K562 (cell line): ENCODE measurements around the gene MAST1. TPM values are rescaled to one million over a fixed set of nuclear protein-coding genes. Genes with fewer than 3 reads are reported as not detected.

Source experiments
- CBX3 ChIP-seq, 2 experiments: IDR thresholded peaks; 1 replicate in 1 of 2; 2 replicates in 1 of 2; pipeline ENCODE4 v1.6.1; 2012; ENCODE audit warnings: inconsistent platforms in 2 of 2, low read length in 2 of 2, borderline replicate concordance in 1 of 2, control low read depth in 1 of 2
- CEBPB ChIP-seq: fragments of 450-650 bp; IDR thresholded peaks from 2 replicates; pipeline ENCODE4 v1.6.1; 2016; ENCODE audit warnings: missing genetic modification characterization, missing compliant biosample characterization
- E2F4 ChIP-seq: sonication (generic); formaldehyde crosslinking; IDR thresholded peaks from 2 replicates; pipeline ENCODE4 v1.8.0; 2022; ENCODE audit warnings: mild to moderate bottlenecking, low read depth, missing genetic modification reagents
- HMG20B ChIP-seq: fragments of 250-450 bp; sonication (Bioruptor Pico); IDR thresholded peaks from 2 replicates; pipeline ENCODE4 v1.5.0; 2021; ENCODE audit warnings: mild to moderate bottlenecking
- HMGN3 ChIP-seq: IDR thresholded peaks from 2 replicates; pipeline ENCODE4 v1.6.1; 2011; ENCODE audit warnings: borderline replicate concordance, low read depth, mild to moderate bottlenecking, mixed read lengths, low read length; ENCODE audit not compliant: insufficient read length; ENCODE audit errors: extremely low read depth
- ILF3 ChIP-seq: fragments of 450-650 bp; IDR thresholded peaks from 2 replicates; pipeline ENCODE4 v1.6.1; 2018; ENCODE audit warnings: antibody characterized with exemption, mild to moderate bottlenecking, moderate library complexity, borderline replicate concordance
- IRF1 ChIP-seq: sonication (generic); formaldehyde crosslinking; IDR thresholded peaks from 2 replicates; pipeline ENCODE4 v1.8.0; 2022; ENCODE audit warnings: missing genetic modification reagents, mild to moderate bottlenecking, borderline replicate concordance
- LARP7 ChIP-seq: fragments of 450-650 bp; IDR thresholded peaks from 2 replicates; pipeline ENCODE4 v1.6.1; 2016
- MCM5 ChIP-seq: fragments of 450-650 bp; IDR thresholded peaks from 2 replicates; pipeline ENCODE4 v1.6.1; 2016; ENCODE audit warnings: low read depth
- PHF21A ChIP-seq: fragments of 450-650 bp; IDR thresholded peaks from 2 replicates; pipeline ENCODE4 v1.6.1; 2017; ENCODE audit warnings: low read depth, borderline replicate concordance
- RB1 ChIP-seq: fragments of 450-650 bp; IDR thresholded peaks from 2 replicates; pipeline ENCODE4 v1.6.1; 2017; ENCODE audit warnings: low read depth, mild to moderate bottlenecking
- SMARCE1 ChIP-seq: fragments of 450-650 bp; IDR thresholded peaks from 2 replicates; pipeline ENCODE4 v1.7.1; 2016; ENCODE audit warnings: mild to moderate bottlenecking
- U2AF1 ChIP-seq: fragments of 200-400 bp; formaldehyde crosslinking; optimal IDR thresholded peaks from 2 replicates; pipeline ENCODE3; 2017; ENCODE audit warnings: mild to moderate bottlenecking, low read depth, low read length, moderate library complexity
- XRCC3 ChIP-seq: fragments of 450-650 bp; IDR thresholded peaks from 2 replicates; pipeline ENCODE4 v1.6.1; 2017; ENCODE audit warnings: mild to moderate bottlenecking, moderate library complexity
- ZKSCAN1 ChIP-seq: fragments of 150-350 bp; IDR thresholded peaks from 2 replicates; pipeline ENCODE4 v1.6.1; 2016; ENCODE audit warnings: low read depth, low read length
- ZNF165 ChIP-seq: fragments of 250-450 bp; sonication (Bioruptor Pico); IDR thresholded peaks from 2 replicates; pipeline ENCODE4 v1.4.0; 2020; ENCODE audit warnings: borderline replicate concordance
- ZNF280B ChIP-seq: fragments of 250-450 bp; sonication (Bioruptor Pico); IDR thresholded peaks from 2 replicates; pipeline ENCODE4 v1.5.1; 2021; ENCODE audit warnings: mild to moderate bottlenecking
- ZNF282 ChIP-seq: sonication (generic); formaldehyde crosslinking; IDR thresholded peaks from 2 replicates; pipeline ENCODE4 v1.8.1; 2023; ENCODE audit warnings: missing genetic modification reagents
- ZNF347 ChIP-seq: fragments of 450-650 bp; formaldehyde crosslinking; IDR thresholded peaks from 2 replicates; pipeline ENCODE4 v1.4.0; 2020; ENCODE audit warnings: low read depth, mild to moderate bottlenecking, moderate library complexity
- ZNF384 ChIP-seq: IDR thresholded peaks from 2 replicates; pipeline ENCODE4 v1.6.1; 2012; ENCODE audit warnings: low read depth, low read length, improper control_type of control experiment
- ZNF77 ChIP-seq: fragments of 250-450 bp; sonication (Bioruptor Pico); IDR thresholded peaks from 2 replicates; pipeline ENCODE4 v1.5.0; 2020
- polyA plus RNA-seq, 8 experiments: library from polyadenylated mRNA; depleted of rRNA in 4 of 8; stranded (reverse) in 5 of 8; unstranded in 3 of 8; fragments of >200 nt; fragmentation: Nextera tagmentation in 2 of 8; fragmentation: Illumina TruSeq in 1 of 8; extraction: Ambion mirVana in 2 of 8; extraction: Trizol in 1 of 8; gene quantifications; 2 replicates each; pipeline versions ENCODE4 v1.2.1 to v1.2.3, GENCODE V29; 2011 to 2014; ENCODE audit warnings: inconsistent platforms in 1 of 8, missing spikeins in 1 of 8
- total RNA-seq, 7 experiments: library from RNA; depleted of rRNA in 6 of 7; stranded (reverse); fragments of >200 nt in 6 of 7; fragmentation: Illumina TruSeq in 2 of 7; extraction: Trizol in 2 of 7; gene quantifications; 2 replicates each; pipeline versions ENCODE4 v1.2.1 to v1.2.3, GENCODE V29; 2011 to 2021; ENCODE audit warnings: low replicate concordance in 1 of 7
- TF ChIP-seq, protein P1 (sequence below): fragments of 450-650 bp; IDR thresholded peaks from 2 replicates; pipeline ENCODE4 v1.6.1; 2016; ENCODE audit warnings: antibody characterized with exemption
- TF ChIP-seq, protein P2 (sequence below): fragments of 250-450 bp; sonication (Bioruptor Pico); IDR thresholded peaks from 2 replicates; pipeline ENCODE4 v1.5.0; 2022; ENCODE audit warnings: mild to moderate bottlenecking

MAST1 gene
- total and polyA plus RNA-seq, 9 of the 15 experiments (the other 6 are each of a cell fraction or from before 2014, with no cell fraction given), result 0.48 to 10.3 (median 3.9) TPM

GRCh38 chr19:12886969-12887747 lies 48.8 kb downstream of the MAST1 start, which contains the start of gene KLF1 (continued):
- TF ChIP-seq HMGN3 (peak; percentile 78), E2F4 (CRISPR knock-in tag) (no peak), LARP7 (no peak), ILF3 (no peak), ZNF347 (CRISPR knock-in tag) (no peak), ZNF280B (CRISPR knock-in tag) (no peak), SMARCE1 (peak; percentile 76), ZKSCAN1 (no peak), ZNF77 (no peak), CEBPB (tag) (no peak), PHF21A (no peak), U2AF1 (no peak), HMG20B (CRISPR knock-in tag) (no peak), IRF1 (no peak), XRCC3 (no peak), ZNF384 (no peak), ZNF282 (CRISPR knock-in tag) (no peak), ZNF165 (CRISPR knock-in tag) (no peak), CBX3 (IDR thresholded peaks at IDR 0.05; ENCODE audit: borderline replicate concordance in 1 of 2, low read length in 2 of 2) (no peak), RB1 (peak; percentile 78), MCM5 (no peak)
- TF ChIP-seq, protein P1, sequence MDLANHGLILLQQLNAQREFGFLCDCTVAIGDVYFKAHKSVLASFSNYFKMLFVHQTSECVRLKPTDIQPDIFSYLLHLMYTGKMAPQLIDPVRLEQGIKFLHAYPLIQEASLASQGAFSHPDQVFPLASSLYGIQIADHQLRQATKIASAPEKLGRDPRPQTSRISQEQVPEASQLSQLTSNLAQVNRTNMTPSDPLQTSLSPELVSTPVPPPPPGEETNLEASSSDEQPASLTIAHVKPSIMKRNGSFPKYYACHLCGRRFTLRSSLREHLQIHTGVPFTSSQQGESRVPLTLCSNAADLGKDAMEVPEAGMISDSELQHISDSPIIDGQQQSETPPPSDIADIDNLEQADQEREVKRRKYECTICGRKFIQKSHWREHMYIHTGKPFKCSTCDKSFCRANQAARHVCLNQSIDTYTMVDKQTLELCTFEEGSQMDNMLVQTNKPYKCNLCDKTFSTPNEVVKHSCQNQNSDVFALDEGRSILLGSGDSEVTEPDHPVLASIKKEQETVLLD, result peak; percentile 33; the same call in 1 of the 2 replicates
- TF ChIP-seq, protein P2, sequence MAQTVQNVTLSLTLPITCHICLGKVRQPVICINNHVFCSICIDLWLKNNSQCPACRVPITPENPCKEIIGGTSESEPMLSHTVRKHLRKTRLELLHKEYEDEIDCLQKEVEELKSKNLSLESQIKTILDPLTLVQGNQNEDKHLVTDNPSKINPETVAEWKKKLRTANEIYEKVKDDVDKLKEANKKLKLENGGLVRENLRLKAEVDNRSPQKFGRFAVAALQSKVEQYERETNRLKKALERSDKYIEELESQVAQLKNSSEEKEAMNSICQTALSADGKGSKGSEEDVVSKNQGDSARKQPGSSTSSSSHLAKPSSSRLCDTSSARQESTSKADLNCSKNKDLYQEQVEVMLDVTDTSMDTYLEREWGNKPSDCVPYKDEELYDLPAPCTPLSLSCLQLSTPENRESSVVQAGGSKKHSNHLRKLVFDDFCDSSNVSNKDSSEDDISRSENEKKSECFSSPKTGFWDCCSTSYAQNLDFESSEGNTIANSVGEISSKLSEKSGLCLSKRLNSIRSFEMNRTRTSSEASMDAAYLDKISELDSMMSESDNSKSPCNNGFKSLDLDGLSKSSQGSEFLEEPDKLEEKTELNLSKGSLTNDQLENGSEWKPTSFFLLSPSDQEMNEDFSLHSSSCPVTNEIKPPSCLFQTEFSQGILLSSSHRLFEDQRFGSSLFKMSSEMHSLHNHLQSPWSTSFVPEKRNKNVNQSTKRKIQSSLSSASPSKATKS (CRISPR knock-in tag), result no peak
